ENCODE data around the gene USP38. TPM values are rescaled to one million over a fixed set of nuclear protein-coding genes. Genes with fewer than 3 reads are reported as not detected.

USP38 gene
- total RNA-seq, 1 experiment from 2014 or later: 18.6 TPM

GRCh38 chr4:143135358-143135757, 49.4 kb upstream of the USP38 start:
- Histone ChIP-seq H3K4me2 (ENCODE audit: low read length) (no peak overlapping the region), H3K9me3 (ENCODE audit: control insufficient read depth in 1 of 2, insufficient read depth in 1 of 2, low read depth in 1 of 2, low read length in 2 of 2) (no peaks in the 10 kb centered on the region), H3K79me2 (ENCODE audit: insufficient read depth, low read length) (no peaks in the 10 kb centered on the region), H4K20me1 (ENCODE audit: insufficient read depth) (no peaks in the 10 kb centered on the region), H3K4me1 (ENCODE audit: control insufficient read depth in 1 of 2, insufficient read depth in 2 of 2, low read length in 2 of 2) (no peaks in the 10 kb centered on the region), H3K4me3 (replicated peaks in 1 of 2; ENCODE audit: low read depth in 1 of 2, low read length in 2 of 2) (no peak overlapping the region), H3K27me3 (ENCODE audit: insufficient read depth, low read length) (no peaks in the 10 kb centered on the region), H3K9ac (ENCODE audit: low read length) (no peak overlapping the region), H3K36me3 (ENCODE audit: control insufficient read depth in 1 of 2, insufficient read depth in 2 of 2, low read length in 2 of 2) (no peaks in the 10 kb centered on the region), H3K9me2 (ENCODE audit: insufficient read depth) (no peaks in the 10 kb centered on the region), H3K27ac (ENCODE audit: low read depth, low read length) (no peak overlapping the region), H2AFZ (ENCODE audit: low read depth, low read length, poor library complexity, severe bottlenecking) (no peak overlapping the region)
- ChIA-PET POLR2A (no interaction called here), RAD21 (ENCODE audit: low non-redundant PET in 1 of 2, low total read pairs in 2 of 2, uncharacterized antibody in 2 of 2, unreplicated experiment in 2 of 2) (no interaction called here), CTCF (no interaction called here)
- ATAC-seq (no peak), DNase-seq (ENCODE audit: low read depth, low spot score) (no peak)
- no peak for TF ChIP-seq POLR2AphosphoS5 (IDR thresholded peaks at IDR 0.05; ENCODE audit: low read depth, low read length)
- no peak for TF ChIP-seq FOSL1 (IDR thresholded peaks at IDR 0.05; ENCODE audit: low read depth)
- no peak for TF ChIP-seq SP1 (IDR thresholded peaks at IDR 0.05; ENCODE audit: low read depth)
- no peak for TF ChIP-seq TCF7L2 (IDR thresholded peaks at IDR 0.05; ENCODE audit: borderline replicate concordance, extremely low read depth, insufficient read depth, insufficient read length)
- no peak for TF ChIP-seq MAX (IDR thresholded peaks at IDR 0.05)
- TF ChIP-seq JUND (IDR thresholded peaks at IDR 0.05): no peak
- TF ChIP-seq ZNF274 (IDR thresholded peaks at IDR 0.05; ENCODE audit: low read depth, low read length): no peak
- no peak for TF ChIP-seq EGR1 (IDR thresholded peaks at IDR 0.05; ENCODE audit: low read depth)
- TF ChIP-seq SRF (IDR thresholded peaks at IDR 0.05; ENCODE audit: low read depth): no peak
- no peak for TF ChIP-seq SIN3A (IDR thresholded peaks at IDR 0.05; ENCODE audit: low read depth)
- no peak for TF ChIP-seq EZH2 (IDR thresholded peaks at IDR 0.05)
- no peak for TF ChIP-seq RAD21 (IDR thresholded peaks at IDR 0.05; ENCODE audit: low read depth)
- TF ChIP-seq ZFX (IDR thresholded peaks at IDR 0.05): no peak
- no peak for TF ChIP-seq ELF1 (IDR thresholded peaks at IDR 0.05; ENCODE audit: borderline replicate concordance, low read depth)
- no peak for TF ChIP-seq CEBPB (IDR thresholded peaks at IDR 0.05; ENCODE audit: low read depth)
- BruUV-seq (replicated peaks): no TSS peak
- intact Hi-C loops (cut with micrococcal nuclease): no loop called here

- ChIA-PET CTCF (no interaction called here), POLR2A (no interaction called here), RAD21 (ENCODE audit: low non-redundant PET in 1 of 2, low total read pairs in 2 of 2, uncharacterized antibody in 2 of 2, unreplicated experiment in 2 of 2) (no interaction called here)
- intact Hi-C loops (cut with micrococcal nuclease): no loop called here
- no peak overlapping the region for H3K4me3 ChIP-seq (replicated peaks in 1 of 2; ENCODE audit: low read depth in 1 of 2, low read length in 2 of 2)
- H3K36me3 ChIP-seq (ENCODE audit: control insufficient read depth in 1 of 2, insufficient read depth in 2 of 2, low read length in 2 of 2): no peaks in the 10 kb centered on the region
- H3K9me3 ChIP-seq (ENCODE audit: control insufficient read depth in 1 of 2, insufficient read depth in 1 of 2, low read depth in 1 of 2, low read length in 2 of 2): no peaks in the 10 kb centered on the region
- H3K79me2 ChIP-seq (ENCODE audit: insufficient read depth, low read length): no peaks in the 10 kb centered on the region
- H3K9ac ChIP-seq (ENCODE audit: low read length): no peak overlapping the region
- H3K4me2 ChIP-seq (ENCODE audit: low read length): no peak overlapping the region
- TF ChIP-seq ELF1 (IDR thresholded peaks at IDR 0.05; ENCODE audit: borderline replicate concordance, low read depth) (no peak), RAD21 (IDR thresholded peaks at IDR 0.05; ENCODE audit: low read depth) (no peak), POLR2A (IDR thresholded peaks at IDR 0.05; ENCODE audit: borderline replicate concordance, extremely low read depth, insufficient read depth, insufficient read length) (no peak), ZFX (IDR thresholded peaks at IDR 0.05) (no peak), SIN3A (IDR thresholded peaks at IDR 0.05; ENCODE audit: low read depth) (no peak), CEBPB (IDR thresholded peaks at IDR 0.05; ENCODE audit: low read depth) (no peak)
- no TSS peak for BruUV-seq (replicated peaks)
- ATAC-seq (no peak), DNase-seq (ENCODE audit: low read depth, low spot score) (no peak)
- H3K4me1 ChIP-seq (ENCODE audit: control insufficient read depth in 1 of 2, insufficient read depth in 2 of 2, low read length in 2 of 2): no peaks in the 10 kb centered on the region
- no peak overlapping the region for H3K27ac ChIP-seq (ENCODE audit: low read depth, low read length)
- no peaks in the 10 kb centered on the region for H3K27me3 ChIP-seq (ENCODE audit: insufficient read depth, low read length)
- no peak overlapping the region for H2AFZ ChIP-seq (ENCODE audit: low read depth, low read length, poor library complexity, severe bottlenecking)
- H4K20me1 ChIP-seq (ENCODE audit: insufficient read depth): no peaks in the 10 kb centered on the region
- H3K9me2 ChIP-seq (ENCODE audit: insufficient read depth): no peaks in the 10 kb centered on the region
Observed at GRCh38 chr4:143140696-143141095, 44.0 kb upstream of the USP38 start.
